HG03280 (cell line): ENCODE data around the gene PDE6G.
"Not testable (repeated sequence)": the region's sequence is repeated elsewhere in the genome, so short reads cannot be mapped to it uniquely, and the experiment has no call there.

ENCODE experiments used
- ATAC-seq: cut with Tn5 transposase; IDR thresholded peaks from one replicate; pipeline ENCODE4 v1.9.1; 2021; ENCODE audit warnings: mild to moderate bottlenecking, moderate library complexity; ENCODE audit not compliant: unreplicated experiment

PDE6G gene

GRCh38 chr17:81635973-81636504, 20.3 kb downstream of the PDE6G start:
- no peak for ATAC-seq

GRCh38 chr17:81635431-81635830, 20.9 kb downstream of the PDE6G start:
- ATAC-seq, result no peak

GRCh38 chr17:81631482-81631881, 24.9 kb downstream of the PDE6G start:
- ATAC-seq, result no peak

DNA sequence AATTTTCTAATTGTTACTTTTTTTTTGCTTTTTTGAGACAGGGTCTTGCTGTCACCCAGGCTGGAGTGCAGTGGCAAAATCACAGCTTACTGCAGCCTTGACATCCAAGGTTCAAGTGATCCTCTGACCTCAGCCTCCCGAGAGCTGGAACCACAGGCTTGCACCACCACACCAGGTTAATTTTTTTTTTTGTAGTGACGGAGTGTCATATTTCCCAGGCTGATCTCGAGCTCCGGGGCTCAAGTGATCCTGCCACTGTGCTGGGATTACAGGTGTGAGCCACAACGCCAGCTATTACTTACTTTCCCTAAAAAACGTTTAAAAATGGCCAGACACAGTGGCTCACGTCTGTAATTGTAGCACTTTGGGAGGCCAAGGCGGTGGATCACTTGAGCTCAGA, 26.1 kb downstream of the PDE6G start:
- ATAC-seq, result no peak

DNA sequence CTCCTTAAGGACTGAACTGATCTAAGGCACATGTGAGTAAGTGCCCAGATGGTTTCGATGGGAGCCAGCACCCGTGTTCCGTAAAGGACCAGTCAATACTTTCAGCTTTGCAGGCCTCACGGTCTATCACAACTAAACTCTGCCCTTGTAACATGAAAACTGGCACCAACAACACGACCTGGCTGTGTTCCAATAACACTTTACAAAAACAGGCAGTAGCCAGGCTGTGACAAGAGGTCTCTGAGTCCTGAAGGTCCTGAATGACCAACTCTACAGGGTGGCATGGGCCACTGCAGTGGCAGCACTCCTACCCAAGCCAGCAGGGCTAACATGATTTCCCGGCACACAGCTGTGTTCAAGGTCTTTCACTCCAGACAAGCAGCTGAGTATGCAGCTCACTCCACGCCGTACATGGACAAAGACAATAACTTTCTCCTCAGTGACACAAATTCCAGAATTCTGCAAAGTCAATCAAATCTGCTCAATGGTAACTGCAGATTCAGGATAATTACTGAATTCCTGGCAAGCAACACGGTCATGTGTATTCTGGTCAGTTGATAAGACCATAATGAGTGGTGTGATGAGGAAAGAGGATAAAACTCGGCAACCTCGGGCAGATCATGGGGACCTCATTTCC, 34.7 kb downstream of the PDE6G start:
- ATAC-seq, result no peak

- not testable (repeated sequence) for ATAC-seq
Measured at GRCh38 chr17:81618307-81618706, 38.0 kb downstream of the PDE6G start.

GRCh38 chr17:81616877-81617276, 39.5 kb downstream of the PDE6G start:
- ATAC-seq, result no peak

DNA sequence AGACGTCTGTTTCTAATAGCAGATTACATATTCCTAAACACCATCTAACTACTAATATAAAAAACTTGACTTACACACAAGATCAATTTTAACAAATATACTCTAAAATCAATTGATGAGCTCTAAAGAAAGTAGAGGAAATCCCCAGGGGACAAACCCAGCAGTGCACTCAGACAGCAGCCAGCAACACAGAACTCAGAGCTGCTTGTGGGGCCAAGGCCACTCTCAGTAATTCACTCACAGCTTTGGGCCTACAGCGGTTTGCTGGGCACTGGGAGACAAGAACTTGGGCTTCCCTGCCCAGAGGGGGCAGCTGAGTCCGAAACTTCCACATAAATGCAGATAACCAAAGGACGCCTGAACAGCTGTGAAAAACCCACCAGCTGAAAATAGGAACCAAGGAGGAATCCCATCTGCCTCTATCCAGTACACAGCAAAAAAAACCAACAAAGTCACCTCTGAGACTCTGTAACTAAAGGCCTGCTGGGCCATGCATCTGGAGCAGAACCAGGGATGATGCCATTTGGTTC, 40.9 kb downstream of the PDE6G start:
- no peak for ATAC-seq

DNA sequence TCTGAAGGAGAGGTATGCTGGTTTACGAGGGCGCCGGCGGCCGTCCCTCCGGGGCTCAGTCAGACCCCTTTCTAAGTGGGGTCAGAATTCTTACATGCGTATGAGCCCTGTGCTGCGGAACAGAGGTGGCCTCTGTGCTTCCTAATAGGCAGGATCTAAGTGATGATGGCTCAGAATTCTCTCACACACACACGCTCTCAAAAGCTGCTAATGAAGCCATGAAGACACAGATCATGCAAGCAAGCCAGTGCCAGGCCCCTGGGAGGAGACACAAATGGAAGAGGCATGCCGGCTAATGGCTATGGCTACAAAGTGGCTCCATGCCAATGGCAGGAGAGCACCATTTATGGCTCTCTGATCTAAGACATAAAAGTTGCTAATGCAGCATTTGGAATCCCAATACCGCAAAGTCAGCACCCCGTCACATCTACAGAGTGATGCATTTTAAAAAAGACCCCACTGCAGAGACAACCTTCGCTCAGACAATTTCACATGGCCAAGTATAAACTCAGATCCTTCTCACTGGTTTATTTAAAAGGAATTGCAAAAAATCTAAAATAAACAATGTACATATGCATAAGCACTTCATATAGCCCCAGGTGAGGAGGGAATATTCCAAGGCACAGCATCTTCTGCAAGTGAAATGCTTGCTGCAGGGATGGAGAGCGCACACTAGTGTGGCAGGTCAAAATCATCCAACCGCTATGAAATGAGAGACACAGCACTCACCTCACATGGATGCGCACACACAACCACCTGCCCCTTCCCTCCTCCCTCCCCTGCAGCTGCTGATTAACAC, 44.0 kb downstream of the PDE6G start:
- no peak for ATAC-seq

- no peak for ATAC-seq
Measured at GRCh38 chr17:81609541-81610311, 46.6 kb downstream of the PDE6G start.

- no peak for ATAC-seq
Measured at GRCh38 chr17:81608605-81609004, 47.7 kb downstream of the PDE6G start.

GRCh38 chr17:81608082-81608481, 48.3 kb downstream of the PDE6G start:
- ATAC-seq, result no peak

GRCh38 chr17:81607431-81607830, 48.9 kb downstream of the PDE6G start:
- ATAC-seq, result no peak

- no peak for ATAC-seq
Measured at GRCh38 chr17:81603846-81604610, 52.3 kb downstream of the PDE6G start.

DNA sequence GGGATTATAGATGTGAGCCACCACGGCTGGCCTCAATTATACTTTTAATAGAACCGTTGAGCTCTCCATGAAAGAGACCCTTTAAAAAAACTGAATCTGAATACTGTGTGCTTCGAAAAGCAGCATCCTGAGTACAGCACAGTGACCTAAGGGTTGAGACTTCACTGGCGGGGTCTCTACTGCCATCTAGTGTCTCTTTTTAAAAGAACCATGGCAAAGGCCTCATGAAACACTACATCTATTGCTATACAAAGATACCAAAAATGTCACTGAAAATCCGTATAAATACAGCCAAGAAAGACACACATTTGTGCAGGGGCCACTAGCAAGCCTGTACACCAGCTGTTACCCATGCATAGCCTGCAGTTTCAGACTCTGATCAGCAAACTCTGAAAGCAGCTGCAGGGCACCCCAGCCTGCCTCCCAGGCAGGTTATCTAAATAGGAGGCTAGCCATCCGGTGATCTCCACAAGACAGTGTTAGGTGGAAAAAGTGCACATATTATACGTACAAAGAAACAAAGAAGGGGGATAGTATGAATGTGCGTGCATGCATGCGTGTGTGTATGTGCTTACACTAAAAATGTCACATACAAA, 54.7 kb downstream of the PDE6G start:
- peak; percentile 63 for ATAC-seq
